Testis (tissue), 3 donors: ENCODE results near the gene MCTP1. TPM values are rescaled to one million over a fixed set of nuclear protein-coding genes. Genes with fewer than 3 reads are reported as not detected.

Experiments used
- DNase-seq: peaks from one replicate; pipeline ENCODE4 v3.0.0-alpha.2; 2019
- H3K27ac ChIP-seq, 2 donors: fragments of 200-600 bp; sonication (generic); one replicate each; pipeline ENCODE4 v1.5.1; 2019
- H3K27me3 ChIP-seq: fragments of 200-600 bp; sonication (generic); one replicate; pipeline ENCODE4 v1.5.1; 2019
- H3K36me3 ChIP-seq: fragments of 200-600 bp; sonication (generic); one replicate; pipeline ENCODE4 v1.5.1; 2017; ENCODE audit warnings: low read depth; ENCODE audit errors: missing control alignments
- H3K4me1 ChIP-seq: fragments of 200-600 bp; sonication (generic); one replicate; pipeline ENCODE4 v1.5.1; 2019
- H3K4me3 ChIP-seq, 2 donors: fragments of 200-600 bp; sonication (generic); one replicate each; pipeline ENCODE4 v1.5.1; 2017 to 2019
- H3K9me3 ChIP-seq: fragments of 200-600 bp; sonication (generic); one replicate; pipeline ENCODE4 v1.5.1; 2017
- CTCF ChIP-seq, 3 experiments: fragments of 450-650 bp in 2 of 3; fragments of 200-600 bp in 1 of 3; sonication (generic) in 1 of 3; IDR thresholded peaks; one replicate each; pipeline ENCODE4 v1.5.1; 2016 to 2019; ENCODE audit warnings: antibody characterized with exemption in 3 of 3, mild to moderate bottlenecking in 2 of 3, moderate library complexity in 1 of 3
- POLR2A ChIP-seq: fragments of 450-650 bp; IDR thresholded peaks from one replicate; pipeline ENCODE4 v1.6.1; 2017; ENCODE audit warnings: antibody characterized with exemption, mild to moderate bottlenecking, moderate library complexity
- WGBS, 2 donors: methylation state at CpG; one replicate each; pipeline ENCODE4 v1.1.5; 2018; 5-methylcytosine and 5-hydroxymethylcytosine counted together
- intact Hi-C: fragments of 100-400 bp; cut with DNase I; formaldehyde crosslinking; loops from one replicate; pipeline ENCODE4 v1.15.1; 2023; ENCODE audit warnings: low total_unique reads
- polyA plus RNA-seq: library from polyadenylated mRNA; stranded (reverse); fragments of 350-450 nt; fragmentation: Illumina TruSeq; extraction: RNeasy Lipid Tissue Mini Kit (QIAGEN cat#74804); gene quantifications from one replicate; pipeline ENCODE4 v1.2.3, GENCODE V29; 2014; ENCODE audit warnings: low read depth, low replicate concordance; ENCODE audit not compliant: insufficient read depth
- total RNA-seq, 2 donors: library from RNA; depleted of rRNA; stranded (reverse); fragments of >200 nt; gene quantifications; one replicate each; pipeline ENCODE4 v1.2.3, GENCODE V29; 2016

Gene MCTP1
- total and polyA plus RNA-seq, 3 donors from 2014 or later: 7.4 to 15.5 (median 9.7) TPM

GRCh38 chr5:95105638-95106037, 179.3 kb downstream of the MCTP1 start:
- intact Hi-C loops: no loop called here
- Histone ChIP-seq H3K9me3 (no peaks in the 10 kb centered on the region), H3K27ac (no peak overlapping the region), H3K36me3 (no peaks in the 10 kb centered on the region), H3K4me3 (no peak overlapping the region), H3K27me3 (no peaks in the 10 kb centered on the region), H3K4me1 (no peaks in the 10 kb centered on the region)
- TF ChIP-seq CTCF (IDR thresholded peaks at IDR 0.05) (no peak), POLR2A (no peak)
- DNase-seq: no peak
- 96 to 97% methylated on average over 1 of the region's 1 CpG for WGBS, 2 donors

GRCh38 chr5:95102687-95103086, 182.2 kb downstream of the MCTP1 start:
- 88 to 94% methylated on average over 1 of the region's 1 CpG for WGBS, 2 donors

GRCh38 chr5:95102080-95102479, 182.8 kb downstream of the MCTP1 start:
- Histone ChIP-seq H3K27me3 (no peaks in the 10 kb centered on the region), H3K4me3 (no peak overlapping the region), H3K9me3 (no peaks in the 10 kb centered on the region), H3K36me3 (no peaks in the 10 kb centered on the region), H3K27ac (no peak overlapping the region), H3K4me1 (no peaks in the 10 kb centered on the region)
- WGBS, 2 donors: 67 to 77% methylated on average over 1 of the region's 1 CpG
- TF ChIP-seq CTCF (IDR thresholded peaks at IDR 0.05) (no peak), POLR2A (no peak)
- DNase-seq: no peak
- intact Hi-C loops: no loop called here

More at GRCh38 chr5:95102687-95103086, 182.2 kb downstream of the MCTP1 start:
- H3K9me3 ChIP-seq: no peaks in the 10 kb centered on the region
- H3K27ac ChIP-seq: no peak overlapping the region
- DNase-seq: no peak
- H3K27me3 ChIP-seq: no peaks in the 10 kb centered on the region
- intact Hi-C loops: no loop called here
- H3K4me1 ChIP-seq: no peaks in the 10 kb centered on the region
- H3K4me3 ChIP-seq: no peak overlapping the region
- TF ChIP-seq CTCF (IDR thresholded peaks at IDR 0.05): no peak
- TF ChIP-seq POLR2A: no peak
- H3K36me3 ChIP-seq: no peaks in the 10 kb centered on the region

GRCh38 chr5:95100551-95100950, 184.3 kb downstream of the MCTP1 start:
- H3K4me1 ChIP-seq: no peaks in the 10 kb centered on the region
- no peak overlapping the region for H3K27ac ChIP-seq
- TF ChIP-seq CTCF (IDR thresholded peaks at IDR 0.05) (no peak), POLR2A (no peak)
- no peaks in the 10 kb centered on the region for H3K27me3 ChIP-seq
- H3K36me3 ChIP-seq: no peaks in the 10 kb centered on the region
- 92 to 98% methylated on average over 1 of the region's 1 CpG for WGBS, 2 donors
- no peaks in the 10 kb centered on the region for H3K9me3 ChIP-seq
- DNase-seq: no peak
- no peak overlapping the region for H3K4me3 ChIP-seq
- intact Hi-C loops: no loop called here

GRCh38 chr5:95098012-95098411, 186.9 kb downstream of the MCTP1 start:
- Histone ChIP-seq H3K27me3 (no peaks in the 10 kb centered on the region), H3K4me3 (no peak overlapping the region), H3K4me1 (no peaks in the 10 kb centered on the region), H3K36me3 (no peaks in the 10 kb centered on the region), H3K9me3 (no peaks in the 10 kb centered on the region), H3K27ac (no peak overlapping the region)
- WGBS, 2 donors: 87 to 88% methylated on average over 2 of the region's 2 CpGs
- intact Hi-C loops: no loop called here
- no peak for DNase-seq
- TF ChIP-seq CTCF (IDR thresholded peaks at IDR 0.05) (no peak), POLR2A (no peak)
